HL-60 (cell line): ENCODE measurements around the gene MTR.

Experiments used
- CTCF ChIP-seq: IDR thresholded peaks from one replicate; pipeline ENCODE4 v1.5.1; 2011; ENCODE audit warnings: low read length, control low read depth, inconsistent platforms; ENCODE audit not compliant: insufficient read depth
- POLR2AphosphoS5 ChIP-seq: IDR thresholded peaks from 2 replicates; pipeline ENCODE4 v1.6.1; 2012; ENCODE audit warnings: low read depth
- SPI1 ChIP-seq: IDR thresholded peaks from 2 replicates; pipeline ENCODE4 v1.6.1; 2012; ENCODE audit warnings: low read depth, mild to moderate bottlenecking, borderline replicate concordance
- TF ChIP-seq, protein P1 (sequence below): IDR thresholded peaks from 2 replicates; pipeline ENCODE4 v1.6.1; 2012; ENCODE audit warnings: low read depth; ENCODE audit not compliant: insufficient replicate concordance

GRCh38 chr1:236845830-236846229 lies 50.7 kb downstream of the MTR start:
- TF ChIP-seq, protein P1, sequence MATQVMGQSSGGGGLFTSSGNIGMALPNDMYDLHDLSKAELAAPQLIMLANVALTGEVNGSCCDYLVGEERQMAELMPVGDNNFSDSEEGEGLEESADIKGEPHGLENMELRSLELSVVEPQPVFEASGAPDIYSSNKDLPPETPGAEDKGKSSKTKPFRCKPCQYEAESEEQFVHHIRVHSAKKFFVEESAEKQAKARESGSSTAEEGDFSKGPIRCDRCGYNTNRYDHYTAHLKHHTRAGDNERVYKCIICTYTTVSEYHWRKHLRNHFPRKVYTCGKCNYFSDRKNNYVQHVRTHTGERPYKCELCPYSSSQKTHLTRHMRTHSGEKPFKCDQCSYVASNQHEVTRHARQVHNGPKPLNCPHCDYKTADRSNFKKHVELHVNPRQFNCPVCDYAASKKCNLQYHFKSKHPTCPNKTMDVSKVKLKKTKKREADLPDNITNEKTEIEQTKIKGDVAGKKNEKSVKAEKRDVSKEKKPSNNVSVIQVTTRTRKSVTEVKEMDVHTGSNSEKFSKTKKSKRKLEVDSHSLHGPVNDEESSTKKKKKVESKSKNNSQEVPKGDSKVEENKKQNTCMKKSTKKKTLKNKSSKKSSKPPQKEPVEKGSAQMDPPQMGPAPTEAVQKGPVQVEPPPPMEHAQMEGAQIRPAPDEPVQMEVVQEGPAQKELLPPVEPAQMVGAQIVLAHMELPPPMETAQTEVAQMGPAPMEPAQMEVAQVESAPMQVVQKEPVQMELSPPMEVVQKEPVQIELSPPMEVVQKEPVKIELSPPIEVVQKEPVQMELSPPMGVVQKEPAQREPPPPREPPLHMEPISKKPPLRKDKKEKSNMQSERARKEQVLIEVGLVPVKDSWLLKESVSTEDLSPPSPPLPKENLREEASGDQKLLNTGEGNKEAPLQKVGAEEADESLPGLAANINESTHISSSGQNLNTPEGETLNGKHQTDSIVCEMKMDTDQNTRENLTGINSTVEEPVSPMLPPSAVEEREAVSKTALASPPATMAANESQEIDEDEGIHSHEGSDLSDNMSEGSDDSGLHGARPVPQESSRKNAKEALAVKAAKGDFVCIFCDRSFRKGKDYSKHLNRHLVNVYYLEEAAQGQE = no peak
- TF ChIP-seq CTCF = no peak
- TF ChIP-seq POLR2AphosphoS5 = no peak
- no peak for TF ChIP-seq SPI1
